Uterus (tissue), 2 donors: ENCODE measurements around the gene KCNN3.

Experiments
- POLR2A ChIP-seq, 2 donors: fragments of 450-650 bp; IDR thresholded peaks; one replicate each; pipeline ENCODE4 v1.6.1; 2016; ENCODE audit warnings: antibody characterized with exemption in 2 of 2, mild to moderate bottlenecking in 1 of 2, moderate library complexity in 1 of 2
- TF ChIP-seq, protein P1 (sequence below), 4 experiments: fragments of 200-600 bp in 2 of 4; fragments of 450-650 bp in 2 of 4; sonication (generic) in 2 of 4; IDR thresholded peaks; one replicate each; pipeline ENCODE4 v1.5.1; 2016 to 2019; ENCODE audit warnings: antibody characterized with exemption in 4 of 4, mild to moderate bottlenecking in 2 of 4, moderate library complexity in 1 of 4

- TF ChIP-seq, protein P1, sequence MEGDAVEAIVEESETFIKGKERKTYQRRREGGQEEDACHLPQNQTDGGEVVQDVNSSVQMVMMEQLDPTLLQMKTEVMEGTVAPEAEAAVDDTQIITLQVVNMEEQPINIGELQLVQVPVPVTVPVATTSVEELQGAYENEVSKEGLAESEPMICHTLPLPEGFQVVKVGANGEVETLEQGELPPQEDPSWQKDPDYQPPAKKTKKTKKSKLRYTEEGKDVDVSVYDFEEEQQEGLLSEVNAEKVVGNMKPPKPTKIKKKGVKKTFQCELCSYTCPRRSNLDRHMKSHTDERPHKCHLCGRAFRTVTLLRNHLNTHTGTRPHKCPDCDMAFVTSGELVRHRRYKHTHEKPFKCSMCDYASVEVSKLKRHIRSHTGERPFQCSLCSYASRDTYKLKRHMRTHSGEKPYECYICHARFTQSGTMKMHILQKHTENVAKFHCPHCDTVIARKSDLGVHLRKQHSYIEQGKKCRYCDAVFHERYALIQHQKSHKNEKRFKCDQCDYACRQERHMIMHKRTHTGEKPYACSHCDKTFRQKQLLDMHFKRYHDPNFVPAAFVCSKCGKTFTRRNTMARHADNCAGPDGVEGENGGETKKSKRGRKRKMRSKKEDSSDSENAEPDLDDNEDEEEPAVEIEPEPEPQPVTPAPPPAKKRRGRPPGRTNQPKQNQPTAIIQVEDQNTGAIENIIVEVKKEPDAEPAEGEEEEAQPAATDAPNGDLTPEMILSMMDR (IDR thresholded peaks at IDR 0.05) = no peak
- TF ChIP-seq POLR2A (IDR thresholded peaks at IDR 0.05) = no peak
Measured at GRCh38 chr1:154694995-154695394, 175.1 kb downstream of the KCNN3 start.
